NCI-H2107 treated with DMSO at 0.1 percent for 48 hours (cell line): ENCODE data around the gene TENM3.
A peak's percentile ranks its signal among the peaks of the same experiment; 100 is the strongest.

Experiments
- DNase-seq: peaks from one replicate; lab custom pipeline; 2025; ENCODE audit not compliant: unreplicated experiment; lab: John Stamatoyannopoulos, UW

TENM3 gene

GRCh38 chr4:182325397-182325796 is 82.2 kb downstream of the TENM3 start:
- no peak for DNase-seq

GRCh38 chr4:182325848-182326255 is 82.7 kb downstream of the TENM3 start:
- DNase-seq, result no peak

GRCh38 chr4:182328505-182328904 is 85.3 kb downstream of the TENM3 start:
- no peak for DNase-seq

- DNase-seq, result no peak
Measured at GRCh38 chr4:182337366-182337765, 94.2 kb downstream of the TENM3 start.

DNA sequence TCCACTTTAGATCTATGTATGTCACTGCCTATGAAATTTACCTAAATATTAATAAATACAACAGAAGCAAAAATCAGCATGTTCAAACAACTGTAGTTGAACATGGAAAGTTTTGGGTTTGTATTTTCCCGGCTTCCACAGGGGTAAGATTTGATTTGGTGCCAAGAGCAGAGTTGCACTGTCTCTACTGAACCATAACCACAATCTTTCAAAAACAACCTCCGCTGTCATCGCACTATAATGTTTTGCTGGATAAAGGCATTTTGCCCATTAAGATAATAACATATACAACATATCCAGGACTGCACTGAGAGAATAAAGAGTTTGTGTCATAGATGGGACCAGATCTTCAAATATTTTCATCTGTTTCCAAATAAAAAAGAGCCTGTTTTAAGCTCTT is 94.9 kb downstream of the TENM3 start:
- no peak for DNase-seq

- DNase-seq, result no peak
Measured at GRCh38 chr4:182338746-182339145, 95.5 kb downstream of the TENM3 start.

- DNase-seq, result no peak
Measured at GRCh38 chr4:182339221-182339641, 96.0 kb downstream of the TENM3 start.

GRCh38 chr4:182343453-182343852 is 100.3 kb downstream of the TENM3 start:
- no peak for DNase-seq

- DNase-seq, result no peak
Measured at GRCh38 chr4:182344968-182345367, 101.8 kb downstream of the TENM3 start.

GRCh38 chr4:182346250-182346649 is 103.0 kb downstream of the TENM3 start:
- DNase-seq, result no peak

DNA sequence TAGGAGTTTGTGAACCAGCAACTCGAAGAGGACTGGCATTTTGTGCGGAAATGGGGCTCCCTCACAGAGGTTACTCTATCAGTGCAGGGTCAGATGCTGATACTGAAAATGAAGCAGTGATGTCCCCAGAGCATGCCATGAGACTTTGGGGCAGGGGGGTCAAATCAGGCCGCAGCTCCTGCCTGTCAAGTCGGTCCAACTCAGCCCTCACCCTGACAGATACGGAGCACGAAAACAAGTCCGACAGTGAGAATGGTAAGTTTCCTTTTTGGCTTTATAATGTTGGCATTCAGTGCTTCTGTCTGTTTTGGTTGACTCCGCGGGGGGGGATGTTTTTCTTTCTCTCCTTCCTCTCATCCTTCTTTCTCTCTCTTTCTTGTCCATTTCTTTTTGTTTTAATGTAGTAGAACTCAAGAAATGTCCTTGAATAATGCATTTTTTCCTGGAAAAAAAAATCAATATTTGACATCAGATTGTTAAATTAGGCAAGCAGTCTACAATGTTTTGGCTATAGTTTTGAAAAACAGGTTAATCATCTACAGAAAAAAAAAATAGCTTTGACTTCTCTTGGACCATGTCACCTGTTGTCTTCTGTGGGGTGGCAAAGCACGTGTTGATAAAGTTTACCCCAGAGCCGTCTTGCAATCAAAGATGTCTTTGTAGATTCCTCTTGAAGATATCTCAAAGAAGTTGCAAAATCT is 103.6 kb downstream of the TENM3 start:
- no peak for DNase-seq

GRCh38 chr4:182348779-182349326 is 105.7 kb downstream of the TENM3 start:
- DNase-seq, result no peak

GRCh38 chr4:182350041-182350440 is 106.8 kb downstream of the TENM3 start:
- DNase-seq, result no peak

DNA sequence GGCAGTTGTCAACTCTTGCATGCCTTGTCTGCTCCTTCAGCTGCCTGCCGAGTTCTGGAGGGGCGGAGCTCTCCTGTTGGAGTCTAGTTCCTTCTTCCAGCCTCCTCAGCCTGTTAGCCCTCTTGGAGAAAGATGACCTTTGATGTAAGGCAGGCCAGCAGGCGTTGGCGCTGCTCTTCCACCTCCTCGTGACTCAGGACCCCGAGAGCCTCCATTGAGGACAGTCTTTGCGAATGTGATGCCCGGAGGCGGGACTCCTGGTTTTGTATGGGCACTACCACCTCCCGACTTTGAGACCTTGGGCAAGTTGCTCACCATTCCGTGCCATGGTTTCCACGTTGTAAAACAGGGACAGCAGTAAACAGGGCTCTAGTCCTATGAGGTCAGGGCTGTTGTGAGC is 108.3 kb downstream of the TENM3 start:
- DNase-seq, result no peak

GRCh38 chr4:182354106-182354505 is 110.9 kb downstream of the TENM3 start:
- no peak for DNase-seq

DNA sequence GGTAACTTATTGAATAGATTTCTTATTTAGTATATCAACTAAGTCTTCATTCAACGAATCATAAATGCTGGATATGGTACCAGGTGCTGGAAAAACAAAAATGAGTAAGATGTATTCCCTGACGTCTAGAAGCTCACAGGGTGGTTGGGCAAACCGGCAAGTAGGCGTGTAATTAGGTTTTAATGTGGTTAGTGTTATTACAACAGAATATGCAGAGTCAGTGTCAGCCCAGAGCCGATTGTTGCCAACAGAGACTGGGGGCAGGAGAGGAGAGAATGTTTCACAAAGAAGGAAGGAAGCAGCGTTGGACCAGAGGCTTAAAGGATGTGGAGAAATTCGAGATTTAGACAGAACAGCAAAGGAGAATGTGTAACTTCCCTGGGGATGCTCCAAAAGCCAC is 111.7 kb downstream of the TENM3 start:
- DNase-seq, result no peak

- no peak for DNase-seq
Measured at GRCh38 chr4:182367153-182367552, 124.0 kb downstream of the TENM3 start.

DNA sequence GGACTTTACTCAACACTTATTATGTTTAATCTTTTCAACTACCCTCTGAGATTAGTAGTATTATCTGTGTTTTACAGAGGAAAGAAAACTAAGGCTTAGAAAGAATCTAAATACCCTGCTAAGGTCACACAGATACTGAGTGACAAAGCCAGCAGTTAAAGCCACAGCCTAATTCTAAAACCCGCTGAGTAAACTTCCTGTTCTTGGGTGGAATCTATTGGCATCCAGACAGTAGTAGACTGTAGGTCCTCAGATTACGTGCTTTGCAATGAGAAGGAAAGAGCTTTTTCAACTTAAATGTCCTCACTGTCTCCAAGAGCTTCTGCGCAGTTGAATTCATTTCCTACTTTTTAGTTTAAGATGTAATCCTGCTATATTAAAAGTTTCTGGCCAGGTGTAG is 126.0 kb downstream of the TENM3 start:
- DNase-seq, result no peak

- DNase-seq, result no peak
Measured at GRCh38 chr4:182370491-182370890, 127.3 kb downstream of the TENM3 start.

GRCh38 chr4:182380771-182381181 is 137.6 kb downstream of the TENM3 start:
- DNase-seq, result no peak

DNA sequence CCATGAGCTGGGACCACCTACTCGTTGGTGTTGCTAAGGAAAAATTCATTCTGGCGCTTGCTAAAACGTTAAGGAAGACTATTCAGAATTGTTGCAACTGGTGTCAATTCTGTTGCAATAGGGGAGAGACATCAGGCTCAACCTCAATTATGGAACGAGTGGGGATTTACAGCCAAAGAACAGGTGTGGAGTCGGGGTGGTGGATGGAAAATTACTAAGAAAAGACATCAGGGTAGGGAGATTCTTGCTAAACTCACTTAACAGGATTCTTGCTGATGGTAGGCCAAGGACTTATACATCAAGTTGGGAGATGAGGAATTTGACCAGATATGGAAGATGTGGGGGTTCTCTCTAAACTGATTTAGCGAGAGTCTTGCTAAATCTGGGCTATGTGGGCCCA is 139.7 kb downstream of the TENM3 start:
- no peak for DNase-seq

- DNase-seq, result peak; percentile 52
Measured at GRCh38 chr4:182384631-182385091, 141.5 kb downstream of the TENM3 start.

- no peak for DNase-seq
Measured at GRCh38 chr4:182385897-182386296, 142.7 kb downstream of the TENM3 start.
